Measurements from ENCODE around the gene NMNAT2. TPM values are rescaled to one million over a fixed set of nuclear protein-coding genes. Genes with fewer than 3 reads are reported as not detected.

The NMNAT2 gene
- total and polyA plus RNA-seq, 4 donors, result 0.10 to 1.1 (median 0.94) TPM

DNA sequence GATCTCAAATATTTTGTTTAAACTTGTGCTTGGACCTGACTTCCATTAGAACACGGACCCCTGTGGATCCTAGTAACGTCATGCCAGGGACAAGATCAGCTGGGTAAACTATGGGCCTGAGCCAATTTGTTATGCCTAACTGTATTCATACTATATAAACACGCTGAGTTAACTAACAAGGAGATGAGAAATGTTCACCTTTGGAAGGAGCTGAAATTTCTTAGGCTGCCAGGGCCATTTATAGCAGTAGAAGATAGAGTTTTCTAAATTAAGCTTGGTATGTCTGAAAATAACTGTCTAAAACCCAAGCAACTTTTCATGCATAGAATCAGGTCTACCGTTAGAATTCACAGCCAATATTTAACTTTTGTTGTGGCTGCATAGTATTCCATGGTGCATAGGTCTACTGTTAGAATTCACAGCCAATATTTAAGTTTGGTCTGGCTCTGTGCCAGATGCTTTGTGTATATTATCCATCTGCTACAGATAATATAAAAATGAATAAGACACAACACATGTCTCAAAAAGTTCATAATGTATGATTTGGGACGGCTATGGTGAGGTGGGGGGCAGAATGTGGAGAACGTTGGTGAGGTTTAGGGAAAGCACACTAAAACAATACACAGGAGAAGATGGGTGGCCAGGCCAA is 61.5 kb downstream of the NMNAT2 start:
- no peak for ATAC-seq (ENCODE audit: insufficient read depth, low FRiP score)
- no peak overlapping the region for H3K9ac ChIP-seq (ENCODE audit: insufficient read depth in 1 of 2, low read length in 2 of 2)

DNA sequence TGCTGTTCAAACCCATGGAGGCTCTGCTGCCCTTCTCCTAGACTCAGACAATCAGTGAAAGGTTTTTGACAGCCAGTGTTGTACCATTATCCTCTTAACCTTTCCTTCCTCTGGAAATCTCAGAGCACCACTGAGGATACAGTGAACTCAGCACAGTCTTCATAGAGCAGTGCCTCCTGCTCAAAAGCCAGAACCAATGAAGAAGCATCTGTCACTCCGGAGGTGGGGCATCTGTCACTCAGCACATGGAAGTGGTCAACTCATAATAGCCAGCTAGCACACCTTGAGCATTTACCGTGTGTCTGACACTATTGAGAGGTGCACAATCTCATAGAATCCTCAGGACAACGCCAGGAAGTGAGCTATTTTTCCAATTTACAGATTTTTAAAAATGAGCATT is 62.4 kb downstream of the NMNAT2 start:
- DNase-seq, result no peak
- Histone ChIP-seq H3K27me3 (ENCODE audit: control insufficient read depth in 3 of 3, insufficient read depth in 3 of 3, low read length in 2 of 3) (no peaks in the 10 kb centered on the region), H3K9me3 (ENCODE audit: control insufficient read depth in 4 of 4, insufficient read depth in 3 of 4, low read length in 3 of 4) (no peaks in the 10 kb centered on the region), H3K27ac (ENCODE audit: low read depth in 1 of 2, low read length in 1 of 2) (no peak overlapping the region), H3K9ac (ENCODE audit: insufficient read depth in 1 of 2, low read length in 2 of 2) (no peak overlapping the region), H3K4me3 (no peak overlapping the region), H3K36me3 (ENCODE audit: control insufficient read depth in 4 of 4, insufficient read depth in 4 of 4, low read length in 4 of 4) (no peaks in the 10 kb centered on the region), H3K4me1 (ENCODE audit: control insufficient read depth in 5 of 5, insufficient read depth in 5 of 5, low read length in 5 of 5) (no peaks in the 10 kb centered on the region)
- TF ChIP-seq, protein P1, sequence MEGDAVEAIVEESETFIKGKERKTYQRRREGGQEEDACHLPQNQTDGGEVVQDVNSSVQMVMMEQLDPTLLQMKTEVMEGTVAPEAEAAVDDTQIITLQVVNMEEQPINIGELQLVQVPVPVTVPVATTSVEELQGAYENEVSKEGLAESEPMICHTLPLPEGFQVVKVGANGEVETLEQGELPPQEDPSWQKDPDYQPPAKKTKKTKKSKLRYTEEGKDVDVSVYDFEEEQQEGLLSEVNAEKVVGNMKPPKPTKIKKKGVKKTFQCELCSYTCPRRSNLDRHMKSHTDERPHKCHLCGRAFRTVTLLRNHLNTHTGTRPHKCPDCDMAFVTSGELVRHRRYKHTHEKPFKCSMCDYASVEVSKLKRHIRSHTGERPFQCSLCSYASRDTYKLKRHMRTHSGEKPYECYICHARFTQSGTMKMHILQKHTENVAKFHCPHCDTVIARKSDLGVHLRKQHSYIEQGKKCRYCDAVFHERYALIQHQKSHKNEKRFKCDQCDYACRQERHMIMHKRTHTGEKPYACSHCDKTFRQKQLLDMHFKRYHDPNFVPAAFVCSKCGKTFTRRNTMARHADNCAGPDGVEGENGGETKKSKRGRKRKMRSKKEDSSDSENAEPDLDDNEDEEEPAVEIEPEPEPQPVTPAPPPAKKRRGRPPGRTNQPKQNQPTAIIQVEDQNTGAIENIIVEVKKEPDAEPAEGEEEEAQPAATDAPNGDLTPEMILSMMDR (IDR thresholded peaks at IDR 0.05; ENCODE audit: control extremely low read depth, extremely low read depth), result no peak
- no peak for ATAC-seq (ENCODE audit: insufficient read depth, low FRiP score)
- WGBS, 2 donors, result 90 to 93% methylated on average over 3 of the region's 3 CpGs

More for the DNA sequence above, 61.5 kb downstream of the NMNAT2 start:
- TF ChIP-seq, protein P1 (IDR thresholded peaks at IDR 0.05; ENCODE audit: control extremely low read depth, extremely low read depth), result no peak
- Histone ChIP-seq H3K36me3 (ENCODE audit: control insufficient read depth in 4 of 4, insufficient read depth in 4 of 4, low read length in 4 of 4) (no peaks in the 10 kb centered on the region), H3K9me3 (ENCODE audit: control insufficient read depth in 4 of 4, insufficient read depth in 3 of 4, low read length in 3 of 4) (no peaks in the 10 kb centered on the region), H3K4me1 (ENCODE audit: control insufficient read depth in 5 of 5, insufficient read depth in 5 of 5, low read length in 5 of 5) (no peaks in the 10 kb centered on the region), H3K4me3 (no peak overlapping the region), H3K27me3 (ENCODE audit: control insufficient read depth in 3 of 3, insufficient read depth in 3 of 3, low read length in 2 of 3) (no peaks in the 10 kb centered on the region), H3K27ac (ENCODE audit: low read depth in 1 of 2, low read length in 1 of 2) (no peak overlapping the region)
- WGBS, 2 donors, result 81 to 87% methylated on average over 6 of the region's 6 CpGs
- no peak for DNase-seq

DNA sequence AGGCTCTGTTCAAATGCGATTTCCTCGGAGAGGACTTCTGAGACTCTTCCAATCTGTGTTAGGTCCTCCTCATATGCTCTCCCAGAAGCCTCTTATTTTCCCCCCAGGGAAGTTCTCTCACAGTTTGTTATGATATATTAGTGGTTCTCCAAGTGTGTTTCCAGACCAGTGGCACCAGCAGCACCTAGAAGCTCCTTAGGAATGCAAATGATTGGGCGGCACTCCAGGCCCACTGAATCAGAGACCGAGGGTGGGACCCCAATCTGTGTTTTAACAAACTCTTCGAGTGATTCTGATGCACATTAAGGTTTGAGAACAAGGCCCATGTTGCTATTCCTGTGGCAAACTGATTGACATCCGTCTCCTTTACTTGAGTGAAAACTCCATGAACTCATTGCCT is 63.0 kb downstream of the NMNAT2 start:
- Histone ChIP-seq H3K4me1 (ENCODE audit: control insufficient read depth in 5 of 5, insufficient read depth in 5 of 5, low read length in 5 of 5) (no peaks in the 10 kb centered on the region), H3K27me3 (ENCODE audit: control insufficient read depth in 3 of 3, insufficient read depth in 3 of 3, low read length in 2 of 3) (no peaks in the 10 kb centered on the region), H3K27ac (ENCODE audit: low read depth in 1 of 2, low read length in 1 of 2) (no peak overlapping the region), H3K36me3 (ENCODE audit: control insufficient read depth in 4 of 4, insufficient read depth in 4 of 4, low read length in 4 of 4) (no peaks in the 10 kb centered on the region), H3K9me3 (ENCODE audit: control insufficient read depth in 4 of 4, insufficient read depth in 3 of 4, low read length in 3 of 4) (no peaks in the 10 kb centered on the region), H3K4me3 (no peak overlapping the region), H3K9ac (ENCODE audit: insufficient read depth in 1 of 2, low read length in 2 of 2) (no peak overlapping the region)
- ATAC-seq (ENCODE audit: insufficient read depth, low FRiP score) (no peak), DNase-seq (no peak)
- TF ChIP-seq, protein P1 (IDR thresholded peaks at IDR 0.05; ENCODE audit: control extremely low read depth, extremely low read depth), result no peak
- WGBS, 2 donors, result 88 to 91% methylated on average over 6 of the region's 6 CpGs

DNA sequence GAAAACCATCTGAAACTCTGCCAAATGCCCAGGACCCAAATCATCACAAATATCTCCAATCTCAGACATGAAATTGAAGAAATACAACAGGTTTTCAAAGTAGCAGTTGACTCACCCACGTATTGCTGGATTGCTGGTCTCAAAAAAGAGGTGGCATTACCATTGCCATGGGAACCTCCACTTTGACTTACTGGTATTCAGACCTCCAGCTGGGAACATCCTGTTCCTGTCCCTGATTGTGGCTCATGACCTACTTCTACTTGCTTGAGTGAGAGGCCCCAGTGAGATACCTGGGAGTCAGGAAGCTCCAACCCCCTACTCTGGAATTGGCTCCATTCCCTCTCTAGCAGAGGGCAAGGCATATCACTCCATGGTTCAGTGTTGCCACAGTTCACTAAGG is 64.6 kb downstream of the NMNAT2 start:
- no peak overlapping the region for H3K27ac ChIP-seq (ENCODE audit: low read depth in 1 of 2, low read length in 1 of 2)
- H3K9me3 ChIP-seq (ENCODE audit: control insufficient read depth in 4 of 4, insufficient read depth in 3 of 4, low read length in 3 of 4), result no peaks in the 10 kb centered on the region
- H3K4me1 ChIP-seq (ENCODE audit: control insufficient read depth in 5 of 5, insufficient read depth in 5 of 5, low read length in 5 of 5), result peaks cover 0 to 10% (median 3%) of the 10 kb centered on the region in 5 donors
- H3K36me3 ChIP-seq (ENCODE audit: control insufficient read depth in 4 of 4, insufficient read depth in 4 of 4, low read length in 4 of 4), result no peaks in the 10 kb centered on the region
- TF ChIP-seq, protein P1 (IDR thresholded peaks at IDR 0.05; ENCODE audit: control extremely low read depth, extremely low read depth), result no peak
- no peak for DNase-seq
- H3K9ac ChIP-seq (ENCODE audit: insufficient read depth in 1 of 2, low read length in 2 of 2), result no peak overlapping the region
- WGBS, 2 donors, result 78 to 84% methylated on average over 1 of the region's 1 CpG
- no peaks in the 10 kb centered on the region for H3K27me3 ChIP-seq (ENCODE audit: control insufficient read depth in 3 of 3, insufficient read depth in 3 of 3, low read length in 2 of 3)
- ATAC-seq (ENCODE audit: insufficient read depth, low FRiP score), result no peak
- H3K4me3 ChIP-seq, result no peak overlapping the region

Measured in lung (tissue), 12 donors.